HG03280 (cell line): ENCODE measurements around the gene SENP7.
A peak's percentile ranks its signal among the peaks of the same experiment; 100 is the strongest.
"Not testable (repeated sequence)": the region's sequence is repeated elsewhere in the genome, so short reads cannot be mapped to it uniquely, and the experiment has no call there.

ENCODE experiments used
- ATAC-seq: cut with Tn5 transposase; IDR thresholded peaks from one replicate; pipeline ENCODE4 v1.9.1; 2021; ENCODE audit warnings: mild to moderate bottlenecking, moderate library complexity; ENCODE audit not compliant: unreplicated experiment

The SENP7 gene

GRCh38 chr3:101529816-101530685, 17.0 kb upstream of the SENP7 start:
- no peak for ATAC-seq

GRCh38 chr3:101527906-101528305, 14.9 kb upstream of the SENP7 start:
- ATAC-seq = no peak

- ATAC-seq = no peak
Observed at GRCh38 chr3:101527441-101527840, 14.4 kb upstream of the SENP7 start.

GRCh38 chr3:101521211-101521701, 8.2 kb upstream of the SENP7 start:
- ATAC-seq = no peak

- ATAC-seq = no peak
Observed at GRCh38 chr3:101519685-101520365, 6.8 kb upstream of the SENP7 start.

- peak; percentile 98 for ATAC-seq
Observed at GRCh38 chr3:101518421-101518871, 5.4 kb upstream of the SENP7 start.

- ATAC-seq = peak; percentile 32
Observed at GRCh38 chr3:101513419-101513986, 491 bp upstream of the SENP7 start.

GRCh38 chr3:101512396-101512645, 691 bp downstream of the SENP7 start:
- peak; percentile 31 for ATAC-seq

- ATAC-seq = no peak
Observed at GRCh38 chr3:101509811-101510210, 3.2 kb downstream of the SENP7 start.

GRCh38 chr3:101509281-101509680, 3.7 kb downstream of the SENP7 start:
- no peak for ATAC-seq

- ATAC-seq = no peak
Observed at GRCh38 chr3:101501783-101502182, 11.2 kb downstream of the SENP7 start.

- ATAC-seq = no peak
Observed at GRCh38 chr3:101500208-101500607, 12.8 kb downstream of the SENP7 start.

GRCh38 chr3:101497803-101498202, 15.2 kb downstream of the SENP7 start:
- ATAC-seq = no peak

GRCh38 chr3:101495552-101495951, 17.5 kb downstream of the SENP7 start:
- no peak for ATAC-seq

- no peak for ATAC-seq
Observed at GRCh38 chr3:101484805-101485620, 28.0 kb downstream of the SENP7 start.

GRCh38 chr3:101478980-101479379, 34.0 kb downstream of the SENP7 start:
- ATAC-seq = no peak

- ATAC-seq = not testable (repeated sequence)
Observed at GRCh38 chr3:101474841-101475552, 38.0 kb downstream of the SENP7 start.

- ATAC-seq = not testable (repeated sequence)
Observed at GRCh38 chr3:101468676-101469075, 44.3 kb downstream of the SENP7 start.

GRCh38 chr3:101467310-101467663, 45.7 kb downstream of the SENP7 start:
- not testable (repeated sequence) for ATAC-seq
